ENCODE measurements around the gene JAZF1.

The JAZF1 gene

DNA sequence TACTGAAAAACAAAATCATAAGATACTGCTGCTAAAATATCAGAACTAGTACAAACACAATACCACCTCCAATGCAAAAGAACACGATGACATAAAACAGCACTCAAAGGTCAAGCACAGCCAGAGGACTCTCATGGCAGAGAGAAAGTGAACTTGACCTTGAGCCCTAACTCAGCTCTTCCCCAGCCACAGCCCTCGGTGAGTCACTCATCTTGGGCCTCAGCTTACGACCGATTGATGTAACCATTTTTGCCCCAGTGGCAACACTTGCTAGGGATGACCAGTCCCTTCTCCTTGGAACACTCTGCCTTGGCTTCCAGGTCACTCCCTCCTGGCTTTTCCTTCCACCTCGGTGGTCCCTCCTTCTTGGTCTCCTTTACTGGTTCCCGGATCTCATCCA is 77.8 kb downstream of the JAZF1 start:
- no peak for DNase-seq

DNA sequence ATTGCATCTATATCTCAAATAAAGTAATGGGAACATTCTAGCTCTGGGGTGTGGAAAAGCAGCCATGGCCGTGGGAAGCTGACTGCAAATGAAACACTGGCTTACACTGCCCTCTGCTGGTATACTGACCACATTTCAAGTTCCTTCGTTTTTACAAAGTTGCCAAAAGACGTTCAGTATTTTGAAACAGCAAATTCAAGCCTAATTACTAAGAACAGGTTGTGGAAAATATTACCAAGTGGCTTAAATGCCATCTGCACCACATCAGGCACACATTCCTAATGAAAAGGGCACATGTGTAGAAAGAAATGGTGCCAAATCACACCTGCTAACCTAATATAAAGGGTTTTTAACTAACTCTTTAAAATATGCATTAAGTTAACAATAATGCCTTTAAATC is 83.9 kb downstream of the JAZF1 start:
- DNase-seq: no peak

DNA sequence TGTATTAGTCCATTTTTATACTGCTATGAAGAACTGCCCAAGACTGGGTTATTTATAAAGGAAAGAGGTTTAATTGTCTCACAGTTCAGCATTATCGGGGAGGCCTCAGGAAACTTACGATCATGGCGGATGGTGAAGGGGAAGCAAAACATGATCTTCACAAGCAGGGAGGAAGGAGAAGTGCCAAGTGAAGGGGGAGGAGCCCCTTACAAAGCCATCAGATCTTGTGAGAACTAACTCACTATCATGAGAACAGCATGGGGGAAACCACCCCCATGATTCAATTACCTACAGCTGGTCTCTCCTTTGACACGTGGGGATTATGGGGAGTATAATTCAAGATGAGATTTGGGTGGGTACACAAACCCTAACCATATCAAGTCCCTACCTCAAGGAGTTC is 85.4 kb downstream of the JAZF1 start:
- no peak for DNase-seq

GRCh38 chr7:28093623-28094232 is 86.9 kb downstream of the JAZF1 start:
- DNase-seq: no peak

GRCh38 chr7:28091190-28091589 is 89.4 kb downstream of the JAZF1 start:
- DNase-seq: no peak

DNA sequence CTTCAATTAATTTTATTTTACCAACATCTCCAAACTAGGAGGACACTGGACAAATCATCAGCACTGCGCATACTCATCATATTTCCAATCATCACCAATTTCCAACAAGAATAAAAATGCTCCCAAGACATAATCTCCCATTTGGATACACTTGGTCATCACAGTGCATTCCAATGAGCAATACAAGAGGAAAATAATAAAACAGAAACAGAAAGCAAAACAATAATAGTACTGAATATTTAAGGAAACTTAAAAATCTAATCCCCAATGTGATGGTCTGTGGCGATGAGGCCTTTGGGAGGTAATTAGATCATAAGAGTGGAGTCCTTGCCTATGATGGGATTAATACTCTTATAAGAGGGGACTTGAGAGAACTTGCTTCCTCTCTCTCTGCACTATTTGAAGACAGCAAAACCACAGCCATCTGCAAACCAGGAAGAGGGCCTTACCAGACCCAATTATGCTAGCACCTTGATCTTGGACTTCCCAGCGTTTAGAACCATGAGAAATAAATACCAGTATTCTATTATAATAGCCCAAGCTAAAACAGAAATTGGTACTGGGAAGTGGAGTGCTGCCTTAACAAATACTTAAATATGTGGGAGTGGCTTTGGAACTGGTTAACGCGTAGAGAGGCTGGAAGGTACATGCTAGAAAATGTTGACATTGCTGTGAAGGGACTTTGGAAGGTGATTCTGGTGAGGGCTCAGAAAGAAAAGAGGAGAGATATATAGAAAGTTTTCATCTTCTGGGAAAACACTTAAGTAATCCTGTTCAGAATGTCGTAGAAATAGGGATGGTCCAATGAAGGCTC is 91.5 kb downstream of the JAZF1 start:
- no peak for DNase-seq

DNA sequence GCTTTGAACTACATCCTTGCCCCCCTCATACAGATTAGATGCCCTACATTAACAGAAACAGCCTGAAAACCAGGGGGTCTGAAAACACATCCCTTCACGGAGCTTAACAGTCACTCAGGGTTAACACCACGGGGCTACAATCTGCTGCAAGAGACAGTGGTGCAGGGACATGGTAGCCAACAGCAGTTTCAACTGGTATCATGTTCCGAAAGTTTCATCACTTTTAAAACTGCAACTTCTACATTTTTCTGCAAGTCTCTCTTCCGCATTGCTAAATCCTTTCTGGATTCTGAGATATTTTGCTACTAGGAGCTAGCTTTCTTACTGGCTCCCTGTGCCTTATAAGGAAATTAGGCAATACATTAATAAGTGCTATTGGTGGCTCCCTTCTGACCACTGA is 92.6 kb downstream of the JAZF1 start:
- no peak for DNase-seq

GRCh38 chr7:28086198-28086597 is 94.4 kb downstream of the JAZF1 start:
- DNase-seq: no peak

DNA sequence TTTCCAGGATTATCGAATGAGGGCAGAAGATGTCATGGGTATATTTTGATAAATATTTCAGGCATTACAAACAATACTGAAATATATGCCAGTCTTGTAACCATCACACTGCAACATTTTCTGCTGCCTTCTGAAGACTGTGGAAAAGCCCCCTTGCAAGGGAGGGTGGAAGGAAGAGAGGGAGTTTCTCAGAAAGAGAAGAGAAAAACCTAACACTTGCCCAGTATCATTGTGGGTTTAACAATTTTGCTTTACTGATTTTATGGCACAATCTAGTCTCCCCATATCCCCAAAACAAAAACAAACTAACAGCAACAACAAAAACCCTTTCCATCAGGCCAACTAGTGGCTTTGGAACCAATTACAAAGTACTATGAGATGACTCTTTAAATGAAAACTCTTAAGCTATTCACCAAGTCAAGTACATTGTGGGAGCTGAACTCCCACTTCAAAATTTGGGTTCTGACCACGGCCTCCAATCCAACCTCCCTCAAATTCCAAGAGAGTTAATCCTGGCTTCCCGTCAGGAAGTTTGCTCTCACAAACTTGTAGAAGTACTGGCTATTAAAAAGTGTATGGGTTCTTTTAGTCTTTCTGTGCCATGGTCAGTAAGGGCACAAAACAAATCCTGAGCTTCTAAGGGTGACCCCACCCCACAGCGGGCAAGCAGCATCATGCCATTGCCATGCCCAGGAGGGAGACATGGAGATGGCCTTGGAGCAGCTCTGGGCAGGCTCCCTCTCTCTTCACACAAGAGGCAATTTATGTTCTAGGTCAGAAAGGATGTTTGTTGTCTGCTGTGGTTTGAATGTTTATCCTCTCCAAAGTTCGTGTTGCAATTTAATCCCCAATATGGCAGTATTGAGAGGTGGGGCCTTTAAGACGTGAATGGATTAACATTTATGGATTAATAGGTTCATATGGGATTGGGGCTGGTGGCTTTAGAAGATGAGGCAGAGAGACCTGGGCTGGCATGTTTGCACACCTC is 96.3 kb downstream of the JAZF1 start:
- DNase-seq: no peak

GRCh38 chr7:28083164-28083997 is 97.2 kb downstream of the JAZF1 start:
- no peak for DNase-seq

- no peak for DNase-seq
Observed at GRCh38 chr7:28082071-28082470, 98.5 kb downstream of the JAZF1 start.

DNA sequence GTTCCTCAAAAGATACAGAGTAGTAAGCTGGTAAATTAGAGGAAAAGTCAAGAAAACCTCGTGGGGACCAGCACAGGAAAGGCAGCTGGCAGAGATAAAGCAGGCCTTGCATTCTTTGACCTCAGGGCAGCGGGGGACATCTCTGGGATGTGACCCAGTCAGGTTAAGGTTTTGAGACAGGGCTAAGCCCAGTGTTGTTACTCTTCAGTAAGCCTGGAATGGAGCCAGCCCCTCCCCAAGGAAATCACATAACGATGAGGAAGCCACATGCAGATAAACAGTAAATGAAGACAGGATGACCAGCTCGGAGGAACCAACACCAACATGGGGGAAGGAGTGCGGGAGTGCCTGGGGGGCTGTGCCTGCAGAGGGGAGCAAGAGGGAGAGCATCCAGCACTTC is 99.6 kb downstream of the JAZF1 start:
- DNase-seq: no peak

- no peak for DNase-seq
Observed at GRCh38 chr7:28078036-28078901, 102.3 kb downstream of the JAZF1 start.

- DNase-seq: no peak
Observed at GRCh38 chr7:28077616-28078015, 103.0 kb downstream of the JAZF1 start.

GRCh38 chr7:28076423-28077200 is 104.0 kb downstream of the JAZF1 start:
- DNase-seq: peak; percentile 10

- peak; percentile 39 for DNase-seq
Observed at GRCh38 chr7:28075674-28076358, 104.8 kb downstream of the JAZF1 start.

DNA sequence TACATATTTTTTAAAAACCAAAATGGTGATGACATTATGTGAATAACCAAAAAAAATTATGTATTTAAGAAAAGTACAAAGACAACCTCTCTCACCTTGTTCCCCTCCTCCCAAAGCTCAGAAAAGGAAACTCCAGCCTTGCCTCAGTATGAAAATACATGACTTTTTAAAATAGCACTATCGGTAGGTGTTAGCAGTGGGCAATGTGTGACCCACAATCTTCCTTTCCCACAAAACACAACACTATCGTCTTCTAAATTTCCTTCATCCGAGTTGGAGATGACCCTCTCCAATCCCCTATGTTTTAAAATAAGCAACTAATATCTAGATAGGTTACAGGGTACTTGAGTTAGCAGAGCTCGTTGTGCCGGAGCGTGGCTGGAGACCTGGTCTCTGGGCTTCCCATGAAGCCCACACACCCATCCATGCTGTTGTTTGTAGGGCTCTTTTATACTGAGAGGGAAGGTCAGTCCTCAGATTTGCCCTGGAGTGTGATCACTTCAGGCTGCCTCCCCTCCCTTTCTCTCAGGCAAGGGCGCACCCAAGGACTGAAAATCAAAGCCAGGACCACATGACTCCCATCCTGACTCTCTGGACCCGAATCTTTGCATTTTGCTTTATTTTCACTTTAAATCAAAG is 107.6 kb downstream of the JAZF1 start:
- DNase-seq: no peak

GRCh38 chr7:28071570-28071969 is 109.0 kb downstream of the JAZF1 start:
- no peak for DNase-seq

- no peak for DNase-seq
Observed at GRCh38 chr7:28070297-28071055, 110.1 kb downstream of the JAZF1 start.

Data from NCI-H187 treated with DMSO at 0.1 percent for 48 hours (cell line).